NCI-H460 (cell line): ENCODE measurements around the gene NCOA5. TPM values are rescaled to one million over a fixed set of nuclear protein-coding genes. Genes with fewer than 3 reads are reported as not detected.

Experiments
- DNase-seq: peaks from one replicate; pipeline ENCODE4 v3.0.0-alpha.2; 2016; ENCODE audit warnings: low read depth; ENCODE audit errors: extremely low read depth
- polyA plus RNA-seq: library from polyadenylated mRNA; depleted of rRNA; stranded (reverse); fragments of >200 nt; gene quantifications from 2 replicates; pipeline ENCODE4 v1.2.3, GENCODE V29; 2014; cell fraction: nucleus; rRNA removed
- total RNA-seq: library from RNA; depleted of rRNA; stranded (reverse); fragments of >200 nt; shearing (Covaris generic); gene quantifications from 2 replicates; pipeline ENCODE4 v1.2.3, GENCODE V29; 2014; rRNA removed

The NCOA5 gene
- 15.8 and 19.1 TPM in 2 replicates for total RNA-seq
- polyA plus RNA-seq = 10.4 and 16.0 TPM in 2 replicates

DNA sequence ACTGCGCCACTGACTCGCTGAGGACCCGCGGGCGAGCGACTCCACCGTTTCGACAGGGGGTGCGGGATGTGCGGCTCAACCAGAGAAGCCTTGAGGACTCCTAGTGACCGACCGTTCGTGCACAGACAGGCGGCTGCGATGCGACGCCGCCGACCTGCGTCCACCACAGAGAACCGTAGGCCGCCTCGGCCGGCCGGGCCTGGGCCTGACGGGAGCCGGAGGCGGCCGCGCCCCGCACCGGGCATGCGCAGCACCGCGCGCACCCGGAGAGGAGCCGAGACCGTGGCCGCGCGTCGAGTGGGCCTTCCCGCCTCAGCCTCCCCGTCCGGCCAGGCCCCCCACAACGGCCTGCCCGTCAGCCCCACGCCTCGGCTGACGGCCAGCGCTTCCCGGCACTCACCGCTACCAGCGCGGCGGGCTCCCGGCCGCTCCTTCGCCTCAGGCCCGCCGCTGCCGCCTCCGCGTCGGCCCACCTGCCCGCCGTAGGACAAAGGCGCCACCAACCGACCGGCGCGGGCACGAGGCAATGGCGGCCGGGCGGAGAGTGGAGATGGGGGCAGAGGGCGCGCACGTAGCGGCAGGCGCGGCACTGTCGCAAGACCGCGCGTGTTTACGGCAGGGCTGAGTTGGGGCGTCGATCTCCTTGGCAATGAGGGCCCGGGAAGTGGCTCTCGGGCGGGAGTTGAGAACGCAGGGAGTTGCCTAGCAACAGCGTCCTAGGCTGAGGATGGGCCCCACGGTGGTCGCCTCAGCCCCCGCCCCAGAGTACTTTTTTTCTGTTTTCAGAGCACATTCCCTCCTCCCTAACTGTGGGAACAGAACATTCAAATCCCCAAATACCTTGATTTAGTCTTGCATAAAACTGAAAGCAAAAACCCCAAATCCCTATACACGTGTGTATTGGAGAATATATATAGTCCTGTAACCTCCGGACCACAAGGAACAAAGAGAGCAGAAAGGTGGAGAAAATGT is at the start of gene NCOA5:
NCOA5 (minus strand) TSS at position 546 of the 972 bp plus-strand sequence. CDS start 10,538 bp downstream, outside the sequence.
- DNase-seq = peak; percentile 94

DNA sequence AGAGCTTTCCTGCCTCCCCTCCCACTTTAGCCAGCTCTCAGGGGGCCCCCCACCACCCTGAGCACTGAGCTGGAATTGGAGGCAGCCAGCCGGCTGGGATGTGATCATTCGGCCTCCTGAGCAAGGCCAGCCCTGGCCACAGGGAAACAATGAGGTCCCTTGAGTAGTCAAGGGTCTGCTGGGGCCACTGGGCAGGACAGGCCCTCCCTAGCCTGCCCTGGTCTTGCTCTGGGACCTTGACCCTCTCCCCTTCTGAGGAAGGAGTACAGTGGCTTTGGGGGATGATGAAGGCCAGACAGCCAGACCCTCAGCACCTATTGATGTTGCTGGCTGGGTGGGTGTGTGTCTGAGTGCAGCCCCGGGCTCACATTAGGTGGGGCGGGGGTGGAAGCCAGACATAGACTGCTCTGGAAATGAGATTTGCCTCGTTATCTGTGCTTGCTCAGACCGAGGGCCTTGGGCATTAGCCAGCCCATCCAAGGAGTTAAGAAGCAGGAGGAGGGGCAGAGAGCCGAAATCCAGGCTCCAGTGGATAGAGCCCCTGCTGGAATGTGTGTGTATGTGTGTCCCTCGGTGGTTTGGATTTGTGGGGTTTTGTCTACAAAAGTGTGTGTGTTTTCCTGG is 49.6 kb upstream of the NCOA5 start:
- no peak for DNase-seq

DNA sequence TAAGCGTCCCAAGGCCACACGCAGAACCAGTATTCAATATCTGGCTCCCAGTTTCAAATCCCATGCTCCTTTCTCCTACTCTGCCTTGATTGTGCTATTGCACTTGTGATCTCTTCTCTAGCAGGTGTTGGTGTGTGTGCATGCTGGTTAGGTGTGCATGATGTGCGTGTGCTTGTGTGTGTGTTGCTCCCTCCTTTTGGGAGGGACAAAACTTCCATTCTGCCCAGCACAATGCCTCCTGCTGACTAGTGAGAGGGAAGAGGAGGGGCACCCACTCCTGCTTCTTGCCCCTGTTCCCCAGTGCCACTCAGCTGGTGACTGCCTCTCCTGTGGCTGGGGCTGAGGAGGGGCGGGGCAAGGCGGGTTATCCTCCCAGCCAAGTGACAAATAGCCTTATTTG is 48.1 kb upstream of the NCOA5 start:
- no peak for DNase-seq

DNA sequence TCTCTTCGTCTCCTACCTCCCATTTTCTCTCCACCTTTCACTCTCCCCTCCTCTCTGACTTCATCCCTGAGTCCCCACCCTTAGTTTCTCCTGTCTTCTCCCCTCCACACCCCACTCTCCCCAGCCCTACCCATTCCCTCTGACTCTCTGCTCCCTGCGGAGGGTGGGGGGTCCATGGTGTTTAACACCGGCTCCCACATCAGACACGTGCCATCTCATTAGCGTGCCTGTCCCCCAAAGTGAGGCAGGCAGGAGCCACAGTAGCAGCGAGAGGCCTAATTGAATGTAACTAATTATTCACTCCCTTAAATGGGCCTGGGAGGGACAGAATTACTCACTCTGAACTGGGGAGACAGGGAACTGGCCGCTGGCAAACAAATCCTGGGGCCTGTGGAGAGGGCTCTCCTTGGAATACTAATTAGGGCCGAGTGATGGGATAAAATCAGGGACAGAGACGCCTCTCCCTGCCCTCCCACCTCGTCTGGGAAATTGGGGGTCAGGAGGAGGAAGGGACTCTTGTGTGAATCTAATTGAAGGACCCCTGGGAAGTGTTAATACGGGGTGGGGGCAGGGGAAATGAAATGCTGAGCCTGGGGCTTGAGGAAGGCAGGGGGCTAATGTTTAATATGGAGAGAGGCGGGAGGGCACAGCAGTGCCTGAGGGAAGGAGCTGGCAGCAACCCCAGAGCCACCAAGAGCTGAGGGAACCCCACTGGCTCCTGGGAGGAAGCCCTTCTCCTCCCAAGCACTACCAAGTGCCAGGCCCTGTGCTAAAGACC is 46.3 kb upstream of the NCOA5 start:
- DNase-seq = no peak

DNA sequence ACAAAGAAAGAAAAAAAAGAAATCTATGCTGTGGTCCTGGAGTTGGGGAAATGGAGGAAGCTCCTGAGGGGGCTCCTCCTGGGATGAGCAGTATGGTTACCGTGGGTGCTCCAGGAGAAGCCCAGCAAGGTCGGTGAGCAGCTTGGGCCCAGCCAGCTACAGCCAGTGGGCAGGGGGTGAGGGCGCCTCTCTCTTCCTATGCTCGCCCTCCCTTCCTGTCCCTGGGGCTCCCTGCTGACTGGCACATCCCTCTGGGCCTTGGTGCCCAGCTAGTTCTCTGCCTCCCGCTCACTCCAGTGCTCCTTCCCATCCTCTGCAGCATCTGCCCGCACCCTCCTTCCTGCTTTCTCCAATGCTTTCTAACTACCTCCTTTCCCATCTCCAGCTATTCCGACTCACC is 45.0 kb upstream of the NCOA5 start:
- no peak for DNase-seq

DNA sequence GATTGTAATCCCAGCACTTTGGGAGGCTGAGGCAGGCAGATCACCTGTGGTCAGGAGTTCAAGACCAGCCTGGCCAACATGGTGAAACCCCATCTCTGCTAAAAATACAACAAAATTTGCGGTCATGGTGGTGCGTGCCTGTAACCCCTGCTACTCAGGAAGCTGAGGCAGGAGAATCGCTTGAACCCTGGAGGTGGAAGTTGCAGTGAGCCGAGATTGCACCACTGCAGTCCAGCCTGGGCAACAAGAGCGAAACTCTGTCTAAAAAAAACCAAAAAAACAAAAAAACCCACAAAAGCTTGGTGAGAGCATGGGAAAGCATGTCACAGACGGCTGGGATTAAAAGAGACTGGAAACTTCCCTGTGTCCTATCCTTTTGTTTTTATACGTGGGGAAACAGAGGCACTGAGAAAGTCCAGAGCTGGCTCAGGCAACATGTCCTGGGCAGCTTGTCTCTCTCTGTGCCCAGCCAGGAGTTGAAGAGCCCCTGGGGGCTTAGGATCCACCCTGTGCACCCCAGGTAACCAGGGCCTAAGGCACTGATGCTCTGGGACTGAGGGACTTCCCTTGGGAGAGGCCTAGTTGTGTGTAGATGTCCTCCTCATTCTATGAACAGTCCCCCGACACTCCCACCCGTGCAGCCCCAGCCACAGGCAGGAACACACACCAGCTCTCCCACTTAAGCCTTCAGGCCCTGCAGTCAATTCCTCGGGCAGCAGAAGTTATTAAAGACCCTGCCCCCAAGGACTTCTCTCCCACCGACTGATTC is 44.3 kb upstream of the NCOA5 start:
- DNase-seq = no peak

DNA sequence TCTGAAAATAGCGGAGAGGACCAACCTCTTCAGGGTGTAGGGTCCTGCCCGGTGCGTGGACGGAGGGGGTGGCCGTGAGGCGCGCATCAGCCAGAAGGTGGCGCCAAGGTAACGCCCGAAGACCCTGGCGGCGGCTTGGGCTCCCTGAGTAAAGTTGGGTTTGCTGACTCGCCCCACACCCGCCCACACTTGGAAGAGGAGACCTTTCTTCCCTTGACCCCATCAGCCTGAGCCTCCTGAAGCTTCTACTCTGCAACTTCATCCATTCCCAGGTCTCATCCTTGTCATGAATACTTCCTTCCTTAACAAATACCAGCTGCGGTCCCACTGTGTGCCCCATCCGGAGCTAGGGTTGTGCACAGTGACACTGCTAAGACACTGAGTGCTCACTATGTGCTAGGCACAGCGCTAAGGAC is 43.0 kb upstream of the NCOA5 start:
- peak; percentile 55 for DNase-seq

DNA sequence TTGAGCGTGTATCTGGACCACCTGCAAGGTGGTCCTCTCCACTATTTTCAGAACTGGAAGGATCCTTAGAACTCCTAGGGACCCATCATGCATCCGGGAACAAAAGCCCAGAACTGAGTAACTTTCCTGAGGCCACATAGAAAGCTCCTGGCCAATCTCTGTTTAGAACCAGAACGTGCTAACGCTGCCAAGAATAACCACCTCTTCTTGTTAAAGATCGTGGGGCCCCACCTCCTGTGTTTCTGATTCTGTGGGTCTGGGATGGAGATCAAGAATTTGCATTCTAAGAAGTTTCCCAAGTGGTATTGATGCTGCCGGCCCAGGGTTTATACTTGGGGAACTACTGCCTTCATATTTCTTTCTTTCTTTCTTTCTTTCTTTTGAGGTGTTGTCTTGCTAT is 41.6 kb upstream of the NCOA5 start:
- no peak for DNase-seq

DNA sequence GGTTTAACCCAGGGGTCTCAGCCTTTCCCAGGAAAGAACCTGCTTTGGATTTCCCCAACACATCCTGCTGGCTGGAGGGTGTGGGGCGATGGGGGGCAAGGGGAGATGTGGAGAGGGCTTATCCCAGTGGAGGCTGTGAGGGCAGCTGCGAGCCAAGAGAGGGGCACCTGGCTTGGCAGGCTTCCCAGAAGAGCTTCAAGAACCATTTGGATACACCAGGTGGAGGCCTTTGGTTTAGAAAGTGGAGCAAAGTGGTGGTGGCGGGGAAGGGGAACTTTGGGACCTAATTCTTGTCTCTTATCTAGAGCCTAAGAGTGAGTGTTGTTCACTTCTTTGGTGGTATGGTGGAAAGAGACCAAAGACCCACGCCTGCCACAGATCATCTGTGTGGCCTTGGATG is 40.8 kb upstream of the NCOA5 start:
- no peak for DNase-seq

DNA sequence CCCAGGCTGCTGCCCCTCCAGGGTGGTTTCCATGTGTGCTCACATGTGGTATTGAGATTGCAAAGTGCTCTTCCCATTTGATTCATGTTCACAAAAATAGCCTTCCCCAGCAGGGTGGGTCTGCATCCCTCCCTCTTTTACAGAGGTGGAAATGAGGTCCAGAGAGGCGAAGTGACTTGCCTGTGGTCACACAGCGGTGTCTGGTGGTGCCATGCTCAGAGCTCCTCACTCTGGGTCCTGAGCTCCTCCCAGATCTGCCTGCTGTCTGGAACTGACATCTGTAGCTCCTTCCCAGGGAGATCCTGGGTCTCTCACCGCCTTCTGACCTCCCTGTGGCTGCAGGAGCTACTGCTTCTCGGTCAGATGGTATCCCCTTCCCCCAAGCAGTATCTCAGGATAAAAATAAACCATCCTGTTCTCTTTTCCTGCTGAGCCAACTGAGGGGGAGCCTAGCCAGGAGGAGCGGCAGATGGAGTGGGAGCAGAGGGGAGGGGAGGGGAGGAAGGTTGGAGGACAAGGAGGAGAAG is 40.3 kb upstream of the NCOA5 start:
- no peak for DNase-seq

DNA sequence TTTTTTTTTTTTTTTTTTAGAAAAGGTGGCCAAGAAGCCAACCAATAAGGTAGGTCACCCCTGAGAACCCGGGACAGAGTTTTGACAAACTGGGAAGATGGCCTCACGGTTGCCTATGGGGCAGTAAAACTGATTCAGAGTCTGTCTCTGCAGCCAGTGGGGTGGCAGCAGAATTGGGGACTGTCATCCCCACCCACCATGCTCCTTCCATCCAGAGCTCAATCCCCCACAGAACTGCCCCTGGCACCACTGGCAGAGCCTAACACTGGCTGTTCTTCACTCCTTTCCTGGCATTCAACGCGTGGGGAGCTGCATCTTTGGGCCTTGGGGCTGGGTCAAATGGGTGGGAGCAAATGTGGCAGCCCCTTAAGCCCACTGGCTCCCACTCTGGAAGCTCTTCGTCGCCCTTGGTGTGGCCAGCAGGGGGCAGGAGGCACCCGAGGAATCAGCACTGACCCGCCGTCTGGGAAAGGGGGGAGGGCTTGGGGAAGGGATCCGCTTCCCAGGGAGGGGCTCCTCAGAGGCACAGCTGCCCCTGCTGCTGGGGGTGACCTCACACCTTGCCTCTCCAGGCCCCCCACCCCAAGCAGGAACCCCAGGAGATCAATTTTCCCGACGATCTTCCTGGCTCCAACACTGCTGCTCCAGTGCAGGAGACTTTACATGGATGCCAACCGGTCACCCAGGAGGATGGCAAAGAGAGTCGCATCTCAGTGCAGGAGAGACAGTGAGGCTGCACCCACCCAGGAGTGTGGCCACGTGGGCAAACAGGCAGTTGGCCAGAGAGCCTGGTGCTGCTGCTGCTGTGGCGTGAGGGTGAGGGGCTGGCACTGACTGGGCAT is 38.8 kb upstream of the NCOA5 start:
- DNase-seq = peak; percentile 22

DNA sequence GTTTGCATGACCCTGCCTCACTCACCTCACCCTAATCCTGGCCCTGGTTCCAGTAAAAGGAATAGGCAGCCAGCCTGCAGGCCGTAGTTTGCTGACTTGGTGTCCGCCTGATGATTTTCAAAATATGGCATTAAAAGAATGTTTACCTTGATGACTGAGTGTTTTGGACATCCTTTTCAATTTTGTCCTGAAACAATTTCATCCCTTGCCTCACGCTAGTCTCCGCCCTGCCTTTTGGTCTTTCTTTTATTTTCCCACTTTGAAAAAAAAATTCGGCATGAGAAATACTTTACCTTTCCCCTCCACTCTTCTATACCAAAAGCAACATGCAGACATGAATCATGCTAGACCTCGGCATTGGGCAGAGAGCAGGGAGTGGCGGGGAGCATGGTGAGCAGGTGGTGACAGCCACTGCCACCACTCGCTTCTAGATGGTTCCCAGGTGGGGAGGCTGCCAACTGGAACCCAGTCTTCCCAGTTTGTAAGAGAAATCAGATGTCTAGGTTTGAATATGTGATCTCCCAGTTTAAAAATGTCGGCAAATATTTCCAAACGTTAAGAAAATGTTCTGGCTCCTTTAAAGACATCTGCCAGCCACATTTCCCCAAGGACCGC is 37.7 kb upstream of the NCOA5 start:
- no peak for DNase-seq

DNA sequence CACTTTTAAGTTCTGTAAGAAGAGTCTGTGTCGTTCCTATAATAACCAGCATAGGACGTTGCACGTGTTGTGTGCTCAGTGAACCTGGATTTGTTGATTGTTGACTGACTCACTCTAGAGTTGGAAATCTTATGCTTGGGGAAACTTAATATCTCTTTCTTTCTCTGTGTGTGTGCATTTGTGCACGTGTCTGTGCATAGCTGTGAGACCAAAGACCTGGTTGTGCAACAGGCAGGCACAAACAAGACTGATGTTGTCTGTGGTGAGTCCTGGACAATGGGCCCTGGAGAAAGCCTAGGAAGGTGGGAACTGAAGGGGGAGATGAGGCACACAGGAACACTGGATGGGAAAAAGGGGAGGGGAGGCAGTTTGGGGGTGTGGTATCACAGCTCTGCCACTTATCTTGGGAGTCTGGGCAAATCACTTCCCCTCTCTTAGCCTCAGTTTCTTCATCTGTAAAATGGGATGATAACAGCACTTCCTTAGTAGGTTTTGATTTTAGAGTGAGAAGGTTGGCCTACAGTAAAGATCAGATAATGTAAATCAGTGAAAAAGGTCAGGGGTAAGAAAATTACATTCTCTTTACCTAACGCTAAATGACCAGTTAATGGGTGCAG is 36.8 kb upstream of the NCOA5 start:
- DNase-seq = no peak

DNA sequence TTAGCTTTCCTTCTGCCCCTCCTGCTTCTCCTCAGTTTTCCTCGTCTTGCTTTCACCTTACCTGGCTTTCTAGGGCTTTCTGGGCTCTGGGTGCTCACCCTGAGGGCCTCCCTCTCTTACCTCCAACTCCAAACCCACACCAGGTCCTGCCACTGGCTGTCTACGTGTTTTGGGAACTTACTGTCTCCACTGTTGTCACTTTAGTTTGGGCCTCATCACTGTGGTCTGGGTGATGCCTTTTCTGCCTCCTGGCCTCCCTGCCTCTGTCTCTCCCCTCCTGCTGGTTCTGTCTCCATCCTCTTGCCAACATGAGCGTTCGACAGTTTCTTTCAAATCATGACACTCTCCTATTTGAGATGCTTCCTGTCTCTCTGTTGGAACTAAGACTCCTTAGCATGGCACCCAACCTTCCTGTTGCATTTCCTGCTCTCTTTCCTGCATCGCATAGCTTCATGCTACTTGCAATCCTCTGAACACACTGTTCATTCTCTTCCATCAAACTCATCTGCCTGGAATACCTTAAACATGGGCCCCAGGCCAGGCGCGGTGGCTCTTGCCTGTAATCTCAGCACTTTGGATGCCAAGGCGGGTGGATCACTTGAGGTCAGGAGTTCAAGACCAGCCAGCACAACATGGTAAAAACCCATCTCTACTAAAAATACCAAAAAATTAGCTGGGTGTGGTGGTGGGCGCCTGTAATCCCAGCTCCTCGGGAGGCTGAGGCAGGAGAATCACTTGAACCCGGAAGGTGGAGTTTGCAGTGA is 33.9 kb upstream of the NCOA5 start:
- no peak for DNase-seq

DNA sequence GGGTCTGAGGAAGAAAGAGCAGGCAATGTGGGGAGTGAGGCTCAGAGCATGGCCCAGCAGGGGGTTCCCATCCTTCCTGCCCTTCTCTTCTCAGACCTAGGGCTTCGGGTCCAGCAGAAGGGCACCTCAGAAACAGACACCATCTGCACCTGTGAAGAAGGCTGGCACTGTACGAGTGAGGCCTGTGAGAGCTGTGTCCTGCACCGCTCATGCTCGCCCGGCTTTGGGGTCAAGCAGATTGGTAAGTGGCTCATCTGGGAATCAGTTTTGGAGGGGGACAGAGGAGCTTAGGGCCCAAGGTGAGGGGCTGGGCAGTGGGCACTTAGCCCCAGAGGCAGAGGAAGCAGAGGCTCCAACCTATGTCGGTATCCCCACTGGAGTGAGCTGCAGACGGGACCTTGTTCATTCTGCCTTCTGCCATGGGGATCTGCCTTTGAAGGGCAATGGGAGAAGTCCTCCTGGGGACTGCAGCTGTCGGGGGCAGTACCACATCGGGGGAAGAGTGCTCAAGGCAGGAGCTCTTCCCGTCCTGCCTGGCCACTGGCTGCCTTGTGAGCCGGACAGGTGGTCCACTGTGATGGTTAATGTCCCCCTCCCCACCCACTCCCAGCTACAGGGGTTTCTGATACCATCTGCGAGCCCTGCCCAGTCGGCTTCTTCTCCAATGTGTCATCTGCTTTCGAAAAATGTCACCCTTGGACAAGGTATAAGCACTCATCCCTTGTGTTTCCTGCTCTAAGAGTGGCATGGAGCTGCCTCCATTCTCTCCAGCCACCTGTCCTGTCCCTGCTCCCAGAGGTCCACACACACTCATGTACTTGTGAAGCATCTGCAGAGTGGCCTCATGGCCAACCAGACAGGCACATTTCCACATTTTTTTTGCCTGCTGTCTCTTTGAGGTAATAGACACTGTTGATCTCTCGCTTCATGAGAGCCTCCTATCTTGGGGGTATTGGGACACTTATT is 33.0 kb upstream of the NCOA5 start:
- no peak for DNase-seq

DNA sequence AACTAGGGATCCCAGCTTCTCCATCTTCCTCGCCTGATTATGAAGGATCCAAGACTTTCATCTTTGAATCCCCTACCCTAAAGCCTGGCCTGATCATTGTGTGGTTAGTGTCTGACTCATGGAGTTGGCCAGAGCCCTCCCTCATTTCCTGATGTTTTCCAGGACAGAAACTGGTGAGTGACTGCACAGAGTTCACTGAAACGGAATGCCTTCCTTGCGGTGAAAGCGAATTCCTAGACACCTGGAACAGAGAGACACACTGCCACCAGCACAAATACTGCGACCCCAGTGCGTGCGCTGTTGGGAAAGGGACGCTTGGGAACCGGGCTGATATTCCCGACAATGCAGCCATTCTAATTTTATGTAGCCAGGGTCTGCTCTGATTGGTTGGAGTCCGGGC is 32.3 kb upstream of the NCOA5 start:
- DNase-seq = no peak
